HL-60/S4 treated with retinoic acid at 250 ng/mL for 4 days and 3 days (cell line): ENCODE data around the gene ZNF573.

ENCODE experiments used
- in situ Hi-C: fragments of 300-500 bp; cut with MboI; formaldehyde crosslinking; loops from 2 replicates; pipeline ENCODE4 v1.7.0; 2022; ENCODE audit warnings: low sequenced_read_pairs

ZNF573 gene

GRCh38 chr19:37695144-37695899, 84.1 kb downstream of the ZNF573 start:
- in situ Hi-C loops, result no loop called here

- in situ Hi-C loops, result no loop called here
Observed at GRCh38 chr19:37692956-37693620, 86.3 kb downstream of the ZNF573 start.

DNA sequence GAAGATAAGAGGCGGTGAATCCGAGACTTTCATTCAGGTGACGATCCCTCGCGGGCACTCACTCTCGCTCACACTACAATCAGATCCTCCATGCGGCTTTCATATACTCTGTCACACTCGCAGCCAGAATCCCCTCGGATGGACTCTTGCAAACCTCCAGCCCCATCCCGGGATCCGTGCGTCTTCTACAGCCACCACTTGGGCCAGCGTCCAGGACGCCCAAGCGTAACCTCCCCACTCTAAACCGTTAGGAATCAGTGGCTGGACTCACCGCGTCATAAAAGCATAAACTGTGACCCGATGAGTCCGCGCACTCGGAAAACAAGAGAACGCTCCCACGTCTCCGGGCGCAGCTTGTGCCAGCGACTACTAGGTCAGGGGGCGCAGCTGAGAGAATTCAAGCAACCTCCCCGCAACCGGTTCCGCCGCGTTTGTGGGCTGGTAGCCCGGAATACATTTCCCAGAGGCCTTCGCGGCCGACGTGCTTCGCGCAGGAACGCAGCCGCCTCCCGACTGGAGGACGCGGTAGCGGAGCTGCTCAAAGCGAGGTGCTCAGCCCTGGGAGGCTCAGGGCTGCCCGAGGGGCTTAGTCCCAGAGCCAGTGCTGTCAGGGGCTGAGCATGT, 87.4 kb downstream of the ZNF573 start:
- in situ Hi-C loops, result no loop called here
